Endodermal cell (in vitro differentiated cells): ENCODE measurements around the gene SAMD8. TPM values are rescaled to one million over a fixed set of nuclear protein-coding genes. Genes with fewer than 3 reads are reported as not detected.

ENCODE experiments used
- DNase-seq: peaks from one replicate; pipeline ENCODE4 v3.0.0-alpha.2; 2017
- H3K27ac ChIP-seq: 2 replicates; pipeline ENCODE4 v1.5.1; 2013; ENCODE audit warnings: mild to moderate bottlenecking, low read depth, low read length, moderate library complexity
- H3K27me3 ChIP-seq: 2 replicates; pipeline ENCODE4 v1.6.1; 2013; ENCODE audit warnings: mild to moderate bottlenecking, low read length, moderate library complexity; ENCODE audit not compliant: insufficient read depth, control insufficient read depth, poor library complexity, severe bottlenecking
- H3K36me3 ChIP-seq: 2 replicates; pipeline ENCODE4 v1.7.0; 2013; ENCODE audit warnings: mild to moderate bottlenecking, low read length, moderate library complexity; ENCODE audit not compliant: control insufficient read depth, insufficient read depth
- H3K4me1 ChIP-seq: one replicate; pipeline ENCODE4 v1.7.0; 2013; ENCODE audit warnings: low read length; ENCODE audit not compliant: control insufficient read depth, insufficient read depth
- H3K4me3 ChIP-seq: 2 replicates; pipeline ENCODE4 v1.5.1; 2013; ENCODE audit warnings: mild to moderate bottlenecking, low read length, moderate library complexity
- H3K9ac ChIP-seq: 2 replicates; pipeline ENCODE4 v1.6.1; 2013; ENCODE audit warnings: mild to moderate bottlenecking, low read length, moderate library complexity; ENCODE audit not compliant: poor library complexity, severe bottlenecking; ENCODE audit errors: extremely low read depth
- H3K9me3 ChIP-seq: 2 replicates; pipeline ENCODE4 v1.6.1; 2013; ENCODE audit warnings: mild to moderate bottlenecking, low read length, moderate library complexity; ENCODE audit not compliant: control insufficient read depth
- H3K27ac Mint-ChIP-seq: 2 replicates; pipeline ENCODE4 v1.8.0; 2020; ENCODE audit warnings: mixed read lengths
- H3K27me3 Mint-ChIP-seq: 2 replicates; pipeline ENCODE4 v1.8.0; 2021; ENCODE audit warnings: mild to moderate bottlenecking, mixed read lengths; ENCODE audit not compliant: insufficient read depth
- H3K36me3 Mint-ChIP-seq: 2 replicates; pipeline ENCODE4 v1.8.0; 2020; ENCODE audit warnings: low read depth, mixed read lengths
- H3K4me1 Mint-ChIP-seq: 2 replicates; pipeline ENCODE4 v1.8.0; 2020; ENCODE audit warnings: mixed read lengths
- H3K4me3 Mint-ChIP-seq: 2 replicates; pipeline ENCODE4 v1.8.0; 2020; ENCODE audit warnings: mild to moderate bottlenecking, moderate library complexity, mixed read lengths
- H3K9me3 Mint-ChIP-seq: 2 replicates; pipeline ENCODE4 v1.8.0; 2020; ENCODE audit warnings: mild to moderate bottlenecking, mixed read lengths
- CTCF ChIP-seq: fragments of 200-600 bp; sonication (generic); conservative IDR thresholded peaks from 2 replicates; pipeline ENCODE4 v1.5.0; 2021; ENCODE audit warnings: antibody characterized with exemption, mild to moderate bottlenecking
- WGBS, 2 experiments: methylation state at CpG; one replicate each; pipeline versions ENCODE4 v1.1.5 to v1.1.7; 2013; ENCODE audit warnings: missing lambda C conversion rate in 2 of 2, mixed read lengths in 1 of 2; ENCODE audit not compliant: insufficient coverage in 1 of 2, insufficient read length in 1 of 2; 5-methylcytosine and 5-hydroxymethylcytosine counted together
- total RNA-seq, 2 donors: library from RNA; stranded (reverse); fragmentation: NEBNext Ultra II Directional in 1 of 2; extraction: Animal tissue kit (Norgen Biotek cat#: 25700) in 1 of 2; gene quantifications; 2 replicates in 1 of 2; 3 replicates in 1 of 2; pipeline ENCODE4 v1.2.1, GENCODE V29; 2021

SAMD8 gene
- total RNA-seq, 2 donors from 2014 or later: 25.9 to 31.7 TPM

GRCh38 chr10:75086278-75086934 lies 25.1 kb upstream of the SAMD8 start:
- Mint-ChIP-seq H3K4me1 (peaks cover 48% of the 10 kb centered on the region), H3K36me3 (peaks cover 5% of the 10 kb centered on the region), H3K27me3 (peaks cover 29% of the 10 kb centered on the region), H3K9me3 (peaks cover 8% of the 10 kb centered on the region), H3K4me3 (no peak overlapping the region), H3K27ac (no peak overlapping the region)
- DNase-seq: no peak
- H3K9ac ChIP-seq: no peak overlapping the region
- TF ChIP-seq CTCF: no peak
- no peak overlapping the region for H3K27ac ChIP-seq
- peaks cover 4% of the 10 kb centered on the region for H3K9me3 ChIP-seq
- H3K4me3 ChIP-seq: no peak overlapping the region
- 81 to 88% methylated on average over 9 of the region's 9 CpGs for WGBS, 2 experiments
- no peaks in the 10 kb centered on the region for H3K27me3 ChIP-seq
- H3K36me3 ChIP-seq: no peaks in the 10 kb centered on the region
- H3K4me1 ChIP-seq: peaks cover 34% of the 10 kb centered on the region

- no peaks in the 10 kb centered on the region for H3K36me3 ChIP-seq
- H3K4me3 Mint-ChIP-seq: no peak overlapping the region
- TF ChIP-seq CTCF: no peak
- H3K36me3 Mint-ChIP-seq: no peaks in the 10 kb centered on the region
- H3K27me3 ChIP-seq: no peaks in the 10 kb centered on the region
- H3K4me1 Mint-ChIP-seq: peaks cover 45% of the 10 kb centered on the region
- no peak overlapping the region for H3K27ac Mint-ChIP-seq
- no peak overlapping the region for H3K9ac ChIP-seq
- WGBS, 2 experiments: 89 to 100% methylated on average over 2 of the region's 2 CpGs
- no peaks in the 10 kb centered on the region for H3K9me3 Mint-ChIP-seq
- H3K27me3 Mint-ChIP-seq: peaks cover 21% of the 10 kb centered on the region
- H3K4me1 ChIP-seq: peaks cover 30% of the 10 kb centered on the region
- H3K9me3 ChIP-seq: no peaks in the 10 kb centered on the region
- DNase-seq: no peak
- no peak overlapping the region for H3K27ac ChIP-seq
- H3K4me3 ChIP-seq: no peak overlapping the region
Measured at GRCh38 chr10:75088640-75089039, 22.8 kb upstream of the SAMD8 start.

GRCh38 chr10:75089634-75090033 lies 21.8 kb upstream of the SAMD8 start:
- DNase-seq: no peak
- Histone ChIP-seq H3K27me3 (no peaks in the 10 kb centered on the region), H3K36me3 (no peaks in the 10 kb centered on the region), H3K27ac (no peak overlapping the region), H3K9me3 (no peaks in the 10 kb centered on the region), H3K4me3 (no peak overlapping the region), H3K9ac (no peak overlapping the region), H3K4me1 (peaks cover 22% of the 10 kb centered on the region)
- WGBS, 2 experiments: 86 to 91% methylated on average over 6 of the region's 6 CpGs
- Mint-ChIP-seq H3K9me3 (no peaks in the 10 kb centered on the region), H3K4me3 (no peak overlapping the region), H3K4me1 (peaks cover 36% of the 10 kb centered on the region), H3K27ac (no peak overlapping the region), H3K27me3 (peaks cover 30% of the 10 kb centered on the region), H3K36me3 (no peaks in the 10 kb centered on the region)
- no peak for TF ChIP-seq CTCF
